HTERT RPE-1 (cell line): Measurements from ENCODE around the gene FAM193A.
"Not testable (repeated sequence)": the region's sequence is repeated elsewhere in the genome, so short reads cannot be mapped to it uniquely, and the experiment has no call there.

Experiments
- in situ Hi-C: fragments of 300-500 bp; cut with MboI; formaldehyde crosslinking; loops from 4 replicates; pipeline ENCODE4 v1.14.3; 2020; ENCODE audit warnings: low sequenced_read_pairs

FAM193A gene

DNA sequence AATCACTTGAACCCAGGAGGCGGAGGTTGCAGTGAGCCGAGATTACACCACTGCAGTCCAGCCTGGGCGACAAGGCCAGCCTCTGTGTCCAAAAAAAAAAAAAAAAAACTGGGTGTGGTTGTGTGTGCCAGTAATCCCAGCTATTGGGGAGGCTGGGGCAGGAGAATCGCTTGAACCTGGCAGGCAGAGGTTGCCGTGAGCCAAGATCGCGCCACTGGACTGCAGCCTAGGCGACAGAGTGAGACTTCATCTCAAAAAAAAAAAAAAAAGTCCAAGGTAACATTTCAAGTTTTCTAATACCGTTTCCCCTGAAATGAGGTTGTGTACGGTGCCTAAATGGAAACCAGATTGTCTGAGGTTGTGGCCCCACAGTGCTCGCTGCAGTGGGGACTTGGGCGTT is 35.6 kb downstream of the FAM193A start:
- in situ Hi-C loops, result no loop called here

DNA sequence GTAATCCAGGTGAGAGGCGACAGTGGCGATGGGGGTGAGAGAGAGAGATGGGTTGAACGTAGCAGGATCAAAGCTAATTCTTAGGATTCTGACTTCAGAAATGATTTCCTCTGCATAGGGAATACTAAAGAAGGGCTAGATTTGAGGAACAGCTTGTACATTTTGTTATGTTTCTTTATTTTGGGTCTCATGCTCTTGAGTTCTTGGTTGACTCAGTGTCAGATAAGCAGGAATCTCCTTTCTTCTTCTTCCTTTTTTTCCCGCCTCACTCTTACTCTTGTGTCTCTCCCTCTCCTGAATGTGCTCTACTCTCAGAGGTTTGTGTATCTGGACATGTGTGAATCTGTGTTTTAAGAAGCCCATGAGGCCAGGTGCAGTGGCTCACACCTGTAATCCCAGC is 36.4 kb downstream of the FAM193A start:
- in situ Hi-C loops, result no loop called here

DNA sequence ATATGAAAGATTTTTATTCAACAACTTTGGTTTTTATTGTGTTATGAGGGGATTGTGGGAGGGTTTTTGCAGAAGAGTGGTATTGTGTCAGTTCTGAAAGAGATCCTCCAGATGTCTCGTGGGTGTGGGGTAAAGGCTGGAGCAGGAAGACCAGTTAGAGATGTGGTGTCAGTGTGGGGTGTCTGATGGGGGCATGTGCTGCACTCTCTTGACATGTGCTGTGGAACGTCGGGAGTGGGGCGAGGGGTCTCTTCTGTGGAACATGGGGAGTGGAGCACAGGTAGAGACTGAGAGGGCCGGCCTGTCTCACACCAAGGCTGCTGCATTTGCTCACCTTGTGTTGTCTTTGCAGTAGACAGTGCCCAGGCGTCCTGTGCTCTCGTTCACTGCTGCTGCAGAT is 37.6 kb downstream of the FAM193A start:
- in situ Hi-C loops, result no loop called here

DNA sequence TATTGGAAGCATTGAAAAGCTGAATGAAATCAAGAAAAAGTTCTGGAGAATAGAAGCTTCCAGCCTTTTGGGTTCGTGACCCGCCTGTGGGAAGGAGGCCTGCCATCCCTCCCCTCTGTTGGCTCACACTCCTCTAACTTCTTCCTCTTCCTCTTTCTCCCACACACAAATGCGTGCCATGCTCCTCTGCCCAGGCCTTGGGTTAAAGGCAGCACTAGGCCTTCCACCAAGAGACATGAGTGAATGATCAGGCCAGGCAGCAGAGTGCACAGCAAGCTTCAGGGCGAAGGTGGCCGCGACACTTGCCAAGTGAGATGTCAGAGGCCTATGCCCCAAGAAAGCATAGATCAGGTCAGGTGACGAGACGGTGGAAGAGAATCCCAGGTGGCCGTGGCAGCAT is 38.4 kb downstream of the FAM193A start:
- in situ Hi-C loops, result no loop called here

DNA sequence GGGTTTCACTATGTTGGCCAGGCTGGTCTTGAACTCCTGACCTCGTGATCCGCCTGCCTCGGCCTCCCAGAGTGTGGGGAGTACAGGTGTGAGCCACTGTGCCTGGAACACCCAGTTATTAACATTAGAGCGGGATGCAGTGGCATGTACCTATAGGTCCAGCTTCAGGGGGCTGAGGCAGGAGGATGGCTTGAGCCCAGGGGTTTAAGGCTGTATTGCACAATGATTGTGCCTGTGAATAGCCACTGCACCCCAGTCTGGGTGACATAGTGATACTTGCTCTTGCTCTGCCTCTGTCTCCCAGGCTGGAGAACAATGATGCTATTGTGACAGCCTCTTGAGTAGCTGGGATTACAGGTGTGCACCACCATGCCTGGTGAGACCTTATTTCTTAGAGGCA is 39.8 kb downstream of the FAM193A start:
- in situ Hi-C loops, result no loop called here

DNA sequence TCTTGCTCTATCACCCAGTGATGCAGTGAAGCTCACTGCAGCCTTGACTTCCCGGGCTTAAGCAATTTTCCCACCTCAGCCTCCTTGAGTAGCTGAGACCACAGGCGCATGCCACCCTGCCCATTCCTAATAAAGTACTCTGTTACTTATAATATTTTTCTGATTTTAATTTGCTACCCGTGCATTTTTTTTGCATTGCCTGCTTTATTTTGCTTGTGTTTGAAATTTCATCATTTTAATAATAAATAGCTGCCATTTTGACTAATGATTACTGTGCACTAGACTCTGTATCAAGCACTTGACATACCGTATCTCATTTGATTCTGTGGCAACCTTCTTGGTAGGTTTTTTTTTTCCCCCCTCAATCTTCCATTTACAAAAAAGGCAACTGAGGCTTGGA is 41.7 kb downstream of the FAM193A start:
- in situ Hi-C loops, result no loop called here

DNA sequence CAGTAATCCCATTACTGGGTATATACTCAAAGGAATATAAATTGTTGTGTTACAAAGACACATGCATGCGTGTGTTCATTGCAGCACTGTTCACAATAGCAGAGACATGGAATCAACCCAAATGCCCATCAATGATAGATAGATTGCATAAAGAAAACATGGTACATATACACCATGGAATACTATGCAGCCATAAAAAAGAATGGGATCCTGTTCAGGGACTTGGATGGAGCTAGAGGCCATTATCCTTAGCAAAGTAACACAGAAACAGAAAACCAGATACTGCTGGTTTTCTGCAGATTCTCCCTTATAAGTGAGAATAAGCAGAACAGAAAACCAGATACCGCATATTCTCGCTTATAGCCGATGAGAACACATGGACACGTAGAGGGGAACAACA is 43.5 kb downstream of the FAM193A start:
- in situ Hi-C loops, result no loop called here

DNA sequence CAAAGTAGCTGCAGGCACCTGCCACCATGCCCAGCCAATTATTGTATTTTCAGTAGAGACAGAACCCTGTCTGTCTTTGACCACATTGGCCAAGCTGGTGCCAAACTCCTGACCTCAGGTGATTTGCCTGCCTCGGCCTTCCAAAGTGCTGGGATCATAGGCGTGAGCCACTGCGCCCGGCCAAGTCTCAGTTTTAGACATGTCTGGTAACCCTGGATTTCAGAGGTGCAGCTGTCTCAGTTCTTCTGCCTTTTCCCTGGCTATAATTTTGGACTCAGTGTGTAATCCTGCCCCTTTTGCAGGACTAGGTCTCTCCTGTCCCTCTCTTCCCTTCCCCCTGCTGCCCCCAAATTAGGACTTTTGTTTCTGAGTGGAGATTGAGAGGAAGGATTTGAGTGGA is 46.6 kb downstream of the FAM193A start:
- in situ Hi-C loops, result no loop called here

DNA sequence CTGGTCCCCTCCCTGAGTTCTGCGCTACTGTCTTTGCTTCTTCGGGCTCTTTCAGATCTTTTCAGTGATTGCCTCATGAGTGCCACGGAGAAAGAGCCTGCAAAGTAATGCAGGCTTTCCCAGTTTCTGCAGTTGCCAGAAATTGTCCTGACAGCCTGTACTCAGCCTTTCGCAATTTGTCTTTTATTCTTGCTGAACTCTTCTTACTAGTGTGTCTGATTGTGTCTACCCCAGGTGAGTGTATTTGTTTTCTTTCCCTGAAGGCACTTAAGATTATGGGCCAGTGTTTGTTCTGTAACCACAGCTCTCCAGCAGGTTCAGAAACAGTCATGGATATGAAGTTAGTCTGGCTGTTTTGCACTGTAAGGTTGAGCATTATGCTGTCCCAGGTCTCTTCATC is 47.1 kb downstream of the FAM193A start:
- in situ Hi-C loops, result no loop called here

DNA sequence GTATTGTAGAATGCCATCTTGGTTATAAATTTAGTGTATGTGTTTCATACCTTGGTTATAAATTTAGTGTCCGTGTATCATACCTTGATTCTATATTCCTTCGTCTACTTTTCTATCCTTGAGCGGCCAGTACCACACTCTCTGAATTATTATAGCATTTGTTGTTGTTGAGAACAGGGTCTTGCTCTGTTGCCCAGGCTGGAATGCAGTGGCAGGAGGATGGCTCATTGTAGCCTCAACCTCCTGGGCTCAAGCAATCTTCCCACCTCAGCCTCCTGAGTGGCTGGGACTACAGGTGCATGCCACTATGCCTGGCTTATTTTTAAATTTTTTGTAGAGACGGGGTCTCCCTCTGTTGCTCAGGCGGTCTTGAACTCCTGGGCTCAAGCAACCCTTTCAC is 50.1 kb downstream of the FAM193A start:
- in situ Hi-C loops, result no loop called here

DNA sequence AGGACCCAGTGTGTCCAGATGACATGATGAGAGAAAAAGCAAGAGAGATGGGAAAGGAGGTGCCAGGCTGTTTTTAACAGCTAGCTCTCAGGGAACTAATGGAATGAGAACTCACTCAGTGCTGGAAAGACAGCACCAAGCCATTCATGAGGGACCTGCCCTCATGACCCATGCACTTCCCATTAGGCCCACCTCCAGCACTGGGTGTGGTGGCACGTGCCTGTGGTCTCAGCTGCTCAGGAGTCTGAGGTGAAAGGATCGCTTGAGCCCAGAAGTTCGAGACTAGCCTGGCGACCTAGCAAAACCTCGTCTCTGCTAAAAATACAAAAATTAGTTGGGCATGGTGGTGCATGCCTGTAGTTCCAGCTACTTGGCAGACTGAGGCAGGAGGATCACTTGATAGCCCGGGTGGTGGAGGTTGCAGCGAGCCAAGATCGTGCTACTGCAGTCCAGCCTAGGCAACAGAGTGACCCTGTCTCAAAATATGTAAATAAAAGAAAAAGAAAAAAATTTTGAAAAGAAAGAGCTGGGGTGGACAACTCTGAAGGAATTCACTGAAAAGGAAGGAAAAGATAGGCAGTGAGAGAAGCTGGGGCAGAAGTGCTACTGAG is 50.9 kb downstream of the FAM193A start:
- in situ Hi-C loops, result no loop called here

DNA sequence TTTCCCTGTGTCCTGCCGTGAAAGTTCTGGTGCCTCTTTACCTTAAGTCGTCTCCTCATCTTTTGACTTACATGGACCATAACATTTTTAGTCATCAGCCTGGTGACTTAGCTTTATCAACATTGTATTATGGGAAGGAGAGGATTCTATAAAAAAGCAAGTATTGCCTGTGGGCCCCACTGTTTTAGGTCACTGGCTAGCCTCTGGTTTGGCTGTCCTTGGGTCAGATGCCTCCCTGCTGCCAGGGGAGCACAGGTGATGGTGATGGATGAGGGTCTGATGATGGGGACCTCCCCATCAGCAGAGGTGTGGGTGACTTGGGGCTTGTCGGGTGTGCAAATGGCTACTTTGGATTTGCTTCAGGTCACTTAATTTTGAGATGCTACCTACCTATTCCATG is 51.8 kb downstream of the FAM193A start:
- in situ Hi-C loops, result no loop called here

DNA sequence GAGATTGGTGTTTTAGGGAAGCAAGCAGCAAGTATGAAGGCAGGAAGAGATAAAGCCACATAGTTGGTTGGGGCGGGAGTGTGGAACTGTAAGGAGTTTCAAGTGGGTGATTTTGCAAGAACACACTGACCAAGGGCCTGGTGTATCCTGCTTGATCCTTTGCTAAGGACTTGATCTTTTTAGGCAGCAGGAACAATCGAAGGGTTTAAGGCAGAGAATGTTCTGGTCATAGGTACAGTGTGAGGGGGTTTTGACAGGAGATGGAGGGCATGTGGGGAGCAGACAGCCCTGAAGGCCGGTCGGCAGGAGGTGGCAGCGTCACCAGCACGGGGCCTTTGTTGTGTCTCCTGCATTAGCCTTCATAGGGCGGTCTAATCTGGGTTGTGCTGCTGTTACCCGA is 54.7 kb downstream of the FAM193A start:
- in situ Hi-C loops, result no loop called here

DNA sequence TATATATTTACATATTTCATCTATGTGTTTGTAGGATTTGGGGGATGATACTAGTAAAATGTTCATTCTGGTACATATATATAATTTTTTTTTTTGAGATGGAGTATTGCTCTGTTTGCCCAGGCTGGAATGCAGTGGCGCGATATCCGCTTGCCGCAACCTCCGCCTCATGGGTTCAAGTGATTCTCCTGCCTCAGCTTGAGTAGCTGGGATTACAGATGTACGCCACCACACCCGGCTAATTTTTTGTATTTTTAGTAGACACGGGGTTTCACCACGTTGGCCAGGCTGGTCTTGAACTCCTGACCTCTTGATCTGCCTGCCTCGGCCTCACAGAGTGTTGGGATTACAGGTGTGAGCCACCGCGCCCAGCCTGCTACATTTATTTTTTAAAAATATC is 55.6 kb downstream of the FAM193A start:
- in situ Hi-C loops, result not testable (repeated sequence)

DNA sequence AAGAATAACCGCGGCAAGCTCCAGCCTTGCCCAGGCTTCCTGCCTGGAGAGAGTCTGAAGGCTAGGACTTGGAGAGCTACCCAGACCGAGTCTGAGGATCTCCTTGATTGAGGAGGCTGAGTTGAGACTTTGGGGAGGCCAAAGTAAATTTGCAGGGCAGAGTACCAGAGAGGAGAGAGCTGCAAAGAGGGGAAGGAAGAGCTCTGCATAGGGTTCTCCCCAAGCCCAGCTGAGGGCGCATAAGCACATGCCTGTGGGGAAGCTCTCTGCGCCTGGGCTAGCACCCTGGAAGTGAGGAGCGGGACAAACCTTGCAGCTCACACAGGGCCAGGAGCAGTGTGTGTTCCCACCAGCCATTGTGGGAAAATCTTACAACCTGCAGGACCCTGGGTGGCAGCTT is 56.1 kb downstream of the FAM193A start:
- in situ Hi-C loops, result no loop called here

DNA sequence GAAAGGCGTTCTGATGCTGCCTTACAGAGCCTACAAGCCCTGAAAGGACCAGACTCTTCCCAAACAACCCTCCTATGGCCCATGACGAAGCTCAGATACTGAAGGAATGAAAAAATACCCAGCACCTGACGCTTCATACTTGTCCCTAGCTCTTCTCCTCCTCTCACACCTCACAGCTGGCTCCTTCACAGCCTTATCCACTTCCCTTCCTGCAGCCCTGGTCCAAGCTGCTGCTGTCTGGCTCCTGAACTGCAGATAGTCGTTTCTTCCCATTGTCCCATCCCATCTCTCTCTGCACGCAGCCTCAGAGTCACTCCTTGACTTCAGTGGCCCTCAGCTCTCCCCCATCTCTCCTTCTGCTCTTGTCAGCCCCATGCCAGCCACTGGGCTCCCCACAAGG is 56.6 kb downstream of the FAM193A start:
- in situ Hi-C loops, result no loop called here

DNA sequence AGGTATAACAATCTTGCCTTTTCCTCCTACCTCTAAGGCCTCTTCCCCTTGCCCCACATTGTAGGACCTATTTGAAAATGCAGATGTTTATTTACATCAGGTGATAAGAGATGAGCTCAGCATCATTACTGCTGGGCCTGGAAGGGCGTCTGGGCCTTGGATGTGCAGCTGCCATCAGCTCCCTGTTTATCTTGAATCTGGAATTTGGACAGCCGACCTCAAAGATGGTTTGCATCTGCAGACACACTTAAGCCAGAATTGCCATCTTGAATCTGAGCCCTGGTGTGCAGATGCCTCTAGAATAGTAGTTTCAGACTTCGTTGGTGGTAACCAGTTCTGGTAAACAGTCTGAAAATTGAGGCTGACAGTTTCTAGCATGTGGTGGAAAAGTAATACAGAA is 59.0 kb downstream of the FAM193A start:
- in situ Hi-C loops, result no loop called here

DNA sequence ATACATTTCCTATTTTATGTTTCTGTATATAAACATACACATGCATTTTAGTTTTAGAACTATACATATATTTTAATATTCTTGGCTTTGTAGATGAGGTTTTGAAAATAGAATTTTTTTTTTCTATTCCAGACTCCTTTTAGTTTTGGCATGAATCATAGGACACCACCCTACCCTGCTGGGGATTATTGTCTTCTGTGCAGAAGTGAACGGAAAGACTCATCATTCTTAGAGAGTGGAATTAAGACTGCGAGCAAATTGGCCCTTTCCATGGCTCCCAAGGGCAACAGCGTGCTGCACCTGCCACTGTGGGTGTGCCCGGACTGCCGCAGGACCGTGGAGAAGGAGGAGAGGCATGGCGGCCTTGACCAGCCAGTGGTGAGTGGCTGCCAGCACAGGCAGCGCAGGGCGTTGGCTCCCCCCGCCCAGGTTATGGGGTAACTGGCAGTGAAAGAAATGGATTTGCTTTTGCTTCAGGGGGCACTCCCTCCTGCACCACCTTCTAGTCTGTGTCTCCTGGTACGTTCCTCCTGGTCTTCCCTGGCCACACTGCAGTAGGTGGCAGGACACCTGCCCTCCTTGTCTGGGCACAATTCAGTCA is 59.6 kb downstream of the FAM193A start:
- in situ Hi-C loops, result no loop called here

DNA sequence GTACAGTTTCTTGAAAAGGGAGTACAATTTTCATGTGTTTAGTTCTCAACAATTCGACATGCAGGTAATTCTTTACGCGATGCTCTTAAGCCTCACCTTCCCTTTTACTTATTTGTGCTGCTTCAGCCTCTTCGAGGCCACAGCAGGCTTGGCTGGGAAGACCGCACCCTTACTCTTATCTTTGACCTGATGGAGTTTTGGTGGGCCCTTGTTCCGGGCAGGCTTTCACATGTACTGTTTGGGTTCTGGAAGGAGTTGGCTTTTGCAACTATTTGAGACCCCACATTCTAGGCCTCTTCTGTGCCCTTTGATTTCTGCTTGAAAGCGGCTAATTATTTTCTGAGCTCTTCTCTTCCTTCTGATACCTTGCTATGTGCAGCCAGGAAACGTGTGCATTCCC is 60.2 kb downstream of the FAM193A start:
- in situ Hi-C loops, result no loop called here

DNA sequence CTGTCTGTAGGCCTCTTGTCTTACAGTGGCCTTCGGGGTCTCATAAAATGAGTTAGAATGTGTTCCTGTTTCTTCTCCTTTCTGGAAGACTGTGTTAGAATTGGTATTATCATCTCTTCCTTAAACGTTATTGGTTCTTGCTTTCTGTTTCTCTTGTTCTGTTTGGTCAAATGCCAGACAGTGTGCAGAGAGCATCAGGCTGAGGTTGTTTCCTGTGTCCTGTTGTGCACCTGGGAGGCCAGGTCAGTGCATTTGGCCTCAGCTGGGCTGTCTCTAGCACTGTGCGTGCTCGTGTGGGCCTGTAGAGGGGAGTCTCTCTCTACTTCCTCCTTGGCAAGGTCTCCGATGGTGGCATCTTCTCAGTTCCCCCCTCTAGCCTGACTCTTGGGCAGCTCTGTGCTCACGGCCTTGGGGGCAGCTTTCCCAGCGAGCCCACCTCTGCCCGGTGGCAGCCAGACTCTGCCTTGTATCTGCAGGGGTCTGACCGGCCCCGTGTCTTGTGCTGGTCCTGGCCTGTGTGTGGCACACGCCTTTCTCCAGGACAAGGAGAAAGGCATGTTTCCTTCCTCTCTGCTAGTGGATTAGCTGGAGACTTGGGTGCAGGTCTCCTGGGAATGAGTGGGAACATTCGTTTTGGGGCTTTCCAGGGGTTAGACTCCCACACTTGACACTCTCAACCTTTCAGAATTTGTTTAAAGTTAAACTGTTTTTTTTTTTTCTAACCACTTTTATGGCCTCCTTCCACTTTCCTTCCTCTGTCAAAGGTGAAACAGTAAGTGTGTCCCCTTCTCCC is 62.3 kb downstream of the FAM193A start:
- in situ Hi-C loops, result no loop called here

DNA sequence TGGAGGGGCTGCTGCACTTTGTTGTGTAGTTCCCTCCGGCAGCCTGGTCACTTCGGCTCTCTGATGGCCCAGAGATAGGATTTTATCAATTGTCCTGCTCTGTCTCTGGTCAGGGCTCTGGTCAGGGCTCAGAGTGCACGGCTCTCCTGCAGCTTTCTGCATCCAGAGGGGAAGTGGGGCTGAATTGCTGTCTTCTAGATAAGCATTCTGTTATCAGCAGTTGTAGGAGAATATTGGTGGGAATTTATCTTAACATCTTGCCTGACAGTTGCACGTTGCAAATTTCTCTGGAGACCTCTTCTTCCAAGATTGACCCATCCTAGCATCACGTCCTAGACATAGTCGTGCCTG is 62.8 kb downstream of the FAM193A start:
- in situ Hi-C loops, result no loop called here

DNA sequence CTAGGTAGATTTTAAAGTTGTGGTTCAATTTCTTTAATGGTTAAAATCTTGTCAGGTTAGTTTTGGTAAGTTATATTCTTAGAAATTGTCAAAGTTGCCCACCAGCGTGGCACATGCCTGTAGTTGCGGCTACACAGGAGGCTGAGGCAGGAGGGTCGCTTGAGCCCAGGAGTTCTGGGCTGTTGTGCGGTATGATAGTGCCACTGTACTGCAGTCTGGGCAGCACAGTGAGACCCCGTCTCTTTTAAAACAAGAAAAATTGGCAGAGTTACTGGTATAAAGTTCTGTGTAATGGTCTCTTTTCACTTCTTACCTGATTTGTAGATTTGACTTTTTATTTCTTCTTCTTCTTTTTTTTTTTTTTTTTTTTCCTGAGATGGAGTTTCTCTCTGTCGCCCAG is 64.4 kb downstream of the FAM193A start:
- in situ Hi-C loops, result no loop called here

DNA sequence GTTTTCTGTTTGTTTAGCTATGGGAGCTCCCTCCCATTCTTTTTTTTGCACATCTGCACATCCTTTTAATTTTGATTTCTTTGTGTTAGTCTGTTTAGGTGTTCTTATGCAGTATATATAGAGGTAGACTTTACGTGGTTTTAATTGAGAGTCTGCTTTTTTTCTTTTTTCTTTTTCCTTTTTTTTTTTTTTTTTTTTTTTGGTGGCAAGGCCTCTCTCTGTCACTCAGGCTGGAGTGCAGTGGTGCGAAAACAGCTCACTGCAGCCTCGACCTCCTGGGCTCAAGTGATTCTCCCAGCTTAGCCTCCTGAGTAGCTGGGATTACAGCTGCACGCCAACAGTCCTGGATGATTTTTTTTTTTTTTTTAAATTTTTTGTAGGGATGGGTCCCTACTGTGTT is 68.2 kb downstream of the FAM193A start:
- in situ Hi-C loops, result no loop called here
